CD4-positive, alpha-beta T cell treated with Interferon alpha-2 for 1 hour (primary cell): ENCODE measurements around the gene MYOG.

ENCODE experiments used
- DNase-seq, 2 donors: peaks; one replicate each; pipeline ENCODE4 v3.0.0-alpha.2; 2020 to 2022

Gene MYOG

GRCh38 chr1:203045821-203046594 is 39.8 kb downstream of the MYOG start:
- DNase-seq = no peak

- no peak for DNase-seq
These were observed 40.5 kb downstream of the MYOG start for GRCh38 chr1:203045336-203045735.

GRCh38 chr1:203044546-203045250 is 41.1 kb downstream of the MYOG start:
- DNase-seq = no peak

- DNase-seq = no peak
These were observed 41.8 kb downstream of the MYOG start for GRCh38 chr1:203043830-203044545.

- no peak for DNase-seq
These were observed 44.4 kb downstream of the MYOG start for GRCh38 chr1:203041351-203041932.

- DNase-seq = no peak
These were observed 45.1 kb downstream of the MYOG start for GRCh38 chr1:203040513-203041275.

GRCh38 chr1:203039609-203040512 is 46.0 kb downstream of the MYOG start:
- no peak for DNase-seq

GRCh38 chr1:203038891-203039608 is 46.8 kb downstream of the MYOG start:
- peak; percentile 63 to 67 for DNase-seq

GRCh38 chr1:203038217-203038741 is 47.5 kb downstream of the MYOG start:
- DNase-seq = no peak

- no peak for DNase-seq
These were observed 48.2 kb downstream of the MYOG start for GRCh38 chr1:203037509-203038190.

GRCh38 chr1:203036537-203036936 is 49.3 kb downstream of the MYOG start:
- DNase-seq = no peak

GRCh38 chr1:203036135-203036534 is 49.7 kb downstream of the MYOG start:
- DNase-seq = no peak

GRCh38 chr1:203035111-203036000 is 50.5 kb downstream of the MYOG start:
- DNase-seq = no peak

GRCh38 chr1:203034422-203035110 is 51.2 kb downstream of the MYOG start:
- no peak for DNase-seq

GRCh38 chr1:203033917-203034316 is 51.9 kb downstream of the MYOG start:
- DNase-seq = no peak

GRCh38 chr1:203033287-203033686 is 52.5 kb downstream of the MYOG start:
- DNase-seq = no peak
